GM21515 (cell line): ENCODE measurements around the gene TCF12.

ENCODE experiments used
- ATAC-seq: cut with Tn5 transposase; IDR thresholded peaks from one replicate; pipeline ENCODE4 v1.9.1; 2021; ENCODE audit not compliant: unreplicated experiment

TCF12 gene

GRCh38 chr15:57327985-57328471 lies 409.6 kb downstream of the TCF12 start:
- no peak for ATAC-seq

DNA sequence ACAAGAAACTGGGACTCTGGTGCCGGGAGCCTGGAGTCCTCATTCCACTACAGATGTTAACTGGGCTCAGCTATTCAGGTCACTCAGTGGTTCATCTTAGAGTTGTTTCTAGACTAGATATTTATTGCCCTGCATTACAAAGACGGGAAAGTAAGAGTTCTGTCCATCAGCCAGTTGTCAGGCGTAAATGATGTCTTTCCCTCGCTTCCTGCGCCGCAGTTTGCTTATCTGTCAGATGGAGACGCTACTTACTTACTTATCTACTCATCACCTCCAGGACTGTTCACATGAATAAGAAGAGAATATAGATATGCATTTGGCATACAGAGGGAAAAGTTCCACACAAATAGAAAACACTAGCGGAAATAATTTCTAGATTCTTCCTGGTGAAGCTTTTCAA lies 410.0 kb downstream of the TCF12 start:
- ATAC-seq, result no peak

GRCh38 chr15:57328897-57329296 lies 410.5 kb downstream of the TCF12 start:
- no peak for ATAC-seq

- ATAC-seq, result no peak
Observed at GRCh38 chr15:57329582-57330367, 411.3 kb downstream of the TCF12 start.

DNA sequence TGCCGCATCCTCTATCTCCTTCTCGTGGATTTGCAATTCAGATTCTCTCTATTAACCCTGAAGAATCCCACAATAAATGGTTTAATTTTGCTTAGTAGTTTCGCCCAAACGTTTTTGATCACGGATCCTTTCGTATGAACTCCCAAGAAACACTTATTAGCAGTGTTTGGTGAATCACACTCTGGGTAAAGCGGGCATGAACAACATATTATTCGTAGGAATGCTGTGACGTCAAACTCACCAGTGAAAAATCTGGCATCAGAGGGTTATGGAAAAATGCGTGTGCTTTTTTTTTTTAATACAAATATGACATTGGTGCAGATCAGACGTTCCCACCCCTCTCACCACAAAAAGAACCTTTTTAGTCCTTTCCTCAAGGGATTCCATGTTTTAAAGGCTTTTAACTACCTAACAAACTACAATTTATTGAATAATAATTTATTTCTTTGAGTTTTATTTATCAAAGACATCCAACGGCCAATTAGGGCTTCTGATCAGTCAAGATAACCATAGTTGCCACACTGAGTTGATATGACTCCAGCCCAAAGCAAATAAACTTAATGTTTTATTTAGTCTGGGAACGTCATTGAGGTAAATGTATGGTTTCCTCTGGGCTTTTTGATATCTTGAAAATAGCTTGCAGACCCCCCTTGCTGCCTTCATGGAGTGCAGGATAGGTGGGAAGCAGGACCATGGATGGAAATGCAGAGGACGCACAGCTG lies 412.3 kb downstream of the TCF12 start:
- ATAC-seq, result no peak

- ATAC-seq, result no peak
Observed at GRCh38 chr15:57332326-57332725, 413.9 kb downstream of the TCF12 start.

DNA sequence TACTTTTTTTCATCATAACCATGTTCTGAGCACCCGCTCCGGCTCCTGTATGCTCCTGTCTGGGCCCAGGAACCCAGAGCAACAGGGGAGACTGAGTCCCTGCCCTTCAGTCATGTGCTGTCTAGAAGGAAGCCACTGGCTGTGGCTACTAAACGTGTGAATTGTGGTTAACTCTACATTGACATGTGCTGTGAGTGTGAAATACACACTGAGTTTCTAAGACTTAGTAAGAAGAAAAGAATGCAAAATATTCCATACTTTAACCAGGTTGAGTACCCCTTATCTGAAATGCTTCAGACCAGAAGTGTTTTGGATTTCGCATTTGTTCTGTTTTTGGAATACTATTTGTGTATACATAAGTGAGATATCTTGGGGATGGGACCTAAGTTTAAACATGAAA lies 415.0 kb downstream of the TCF12 start:
- ATAC-seq, result no peak

GRCh38 chr15:57334257-57334656 lies 415.8 kb downstream of the TCF12 start:
- ATAC-seq, result no peak

- no peak for ATAC-seq
Observed at GRCh38 chr15:57335293-57335715, 416.9 kb downstream of the TCF12 start.

GRCh38 chr15:57335719-57336118 lies 417.3 kb downstream of the TCF12 start:
- ATAC-seq, result no peak

DNA sequence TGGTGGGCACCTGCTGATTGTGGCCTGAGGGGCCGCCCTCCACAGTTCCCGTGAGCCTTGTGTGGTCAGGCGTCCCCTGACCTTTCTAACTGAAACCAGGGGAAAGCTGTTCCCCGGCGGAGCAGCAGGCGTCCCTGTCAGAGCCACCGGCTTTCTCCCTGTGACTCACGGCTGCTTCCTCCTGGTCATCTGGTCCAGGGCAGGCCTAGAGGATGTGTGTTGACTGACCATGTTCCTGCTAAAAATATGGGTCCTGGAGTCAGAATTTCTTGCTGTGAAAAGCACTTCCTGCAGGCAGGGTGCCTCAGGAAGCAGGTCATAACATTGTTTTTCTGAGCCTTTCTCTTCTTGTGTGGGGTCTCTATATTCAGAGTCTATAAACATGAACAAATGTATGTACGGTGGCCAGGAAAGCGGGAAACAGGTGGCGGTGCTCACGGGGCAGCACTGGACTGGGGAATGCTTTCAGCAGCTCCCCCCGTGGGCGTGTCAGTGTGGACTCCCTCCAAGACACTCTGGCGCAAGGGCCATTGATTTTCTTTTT lies 419.5 kb downstream of the TCF12 start:
- no peak for ATAC-seq

DNA sequence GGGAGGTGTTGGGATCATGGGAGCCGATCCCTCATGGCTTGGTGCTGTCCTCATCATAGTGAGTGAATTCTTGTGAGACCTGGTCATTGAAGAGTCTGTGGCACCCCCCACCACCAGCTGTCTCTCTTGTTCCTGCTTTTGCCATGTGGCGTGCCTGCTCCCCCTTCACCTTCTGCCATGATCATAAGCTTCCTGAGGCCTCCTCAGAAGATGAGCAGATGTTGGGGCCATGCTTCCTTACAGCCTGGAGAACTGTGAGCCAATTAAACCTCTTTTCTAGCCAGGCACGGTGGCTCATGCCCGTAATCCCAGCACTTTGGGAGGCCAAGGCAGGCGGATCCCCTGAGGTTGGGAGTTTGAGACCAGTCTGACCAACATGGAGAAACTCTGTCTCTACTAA lies 420.9 kb downstream of the TCF12 start:
- ATAC-seq, result no peak
